T-helper 22 cell (primary cell): Measurements from ENCODE around the gene SF3B1.
"Not testable (repeated sequence)": the region's sequence is repeated elsewhere in the genome, so short reads cannot be mapped to it uniquely, and the experiment has no call there.

ENCODE experiments used
- DNase-seq: peaks from one replicate; pipeline ENCODE4 v3.0.0-alpha.2; 2020; ENCODE audit warnings: low read depth

The SF3B1 gene

GRCh38 chr2:197343968-197344367, 90.9 kb downstream of the SF3B1 start:
- not testable (repeated sequence) for DNase-seq

- no peak for DNase-seq
Observed at GRCh38 chr2:197340591-197340990, 94.2 kb downstream of the SF3B1 start.
